Lower leg skin (tissue), 3 donors: Measurements from ENCODE around the gene SLCO2B1.

Experiments used
- POLR2A ChIP-seq, 2 donors: fragments of 450-650 bp; IDR thresholded peaks; one replicate each; pipeline ENCODE4 v1.6.1; 2016 to 2017; ENCODE audit warnings: antibody characterized with exemption in 2 of 2, mild to moderate bottlenecking in 1 of 2, moderate library complexity in 1 of 2
- TF ChIP-seq, protein P1 (sequence below), 3 donors: fragments of 450-650 bp; IDR thresholded peaks; one replicate each; pipeline ENCODE4 v1.5.1; 2016; ENCODE audit warnings: antibody characterized with exemption in 3 of 3, mild to moderate bottlenecking in 3 of 3, moderate library complexity in 2 of 3

DNA sequence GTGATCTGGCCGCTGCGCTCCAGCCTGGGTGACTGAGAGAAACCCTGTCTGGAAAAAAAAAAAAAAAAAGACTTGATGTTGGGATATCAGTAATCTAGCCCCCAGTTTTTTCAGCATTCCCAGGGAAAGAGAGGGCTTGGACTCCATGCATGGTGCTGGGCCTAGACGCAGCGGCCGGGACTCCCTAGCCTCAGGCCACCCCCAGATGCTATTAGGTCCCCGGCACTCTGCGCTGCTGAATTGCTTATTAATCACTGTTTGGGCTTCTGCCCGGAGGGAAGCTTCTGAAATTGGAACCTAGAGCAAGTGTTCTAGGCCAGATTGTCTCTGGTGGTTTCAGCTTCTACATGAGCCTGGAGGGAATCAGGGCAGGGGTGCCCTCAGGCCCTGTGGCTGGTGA, 39.0 kb downstream of the SLCO2B1 start:
- TF ChIP-seq POLR2A (IDR thresholded peaks at IDR 0.05): no peak
- TF ChIP-seq, protein P1, sequence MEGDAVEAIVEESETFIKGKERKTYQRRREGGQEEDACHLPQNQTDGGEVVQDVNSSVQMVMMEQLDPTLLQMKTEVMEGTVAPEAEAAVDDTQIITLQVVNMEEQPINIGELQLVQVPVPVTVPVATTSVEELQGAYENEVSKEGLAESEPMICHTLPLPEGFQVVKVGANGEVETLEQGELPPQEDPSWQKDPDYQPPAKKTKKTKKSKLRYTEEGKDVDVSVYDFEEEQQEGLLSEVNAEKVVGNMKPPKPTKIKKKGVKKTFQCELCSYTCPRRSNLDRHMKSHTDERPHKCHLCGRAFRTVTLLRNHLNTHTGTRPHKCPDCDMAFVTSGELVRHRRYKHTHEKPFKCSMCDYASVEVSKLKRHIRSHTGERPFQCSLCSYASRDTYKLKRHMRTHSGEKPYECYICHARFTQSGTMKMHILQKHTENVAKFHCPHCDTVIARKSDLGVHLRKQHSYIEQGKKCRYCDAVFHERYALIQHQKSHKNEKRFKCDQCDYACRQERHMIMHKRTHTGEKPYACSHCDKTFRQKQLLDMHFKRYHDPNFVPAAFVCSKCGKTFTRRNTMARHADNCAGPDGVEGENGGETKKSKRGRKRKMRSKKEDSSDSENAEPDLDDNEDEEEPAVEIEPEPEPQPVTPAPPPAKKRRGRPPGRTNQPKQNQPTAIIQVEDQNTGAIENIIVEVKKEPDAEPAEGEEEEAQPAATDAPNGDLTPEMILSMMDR (IDR thresholded peaks at IDR 0.05): no peak
